GM21390 (cell line): Measurements from ENCODE around the gene RBFOX1.

Experiments used
- ATAC-seq: cut with Tn5 transposase; IDR thresholded peaks from one replicate; pipeline ENCODE4 v1.9.1; 2021; ENCODE audit not compliant: unreplicated experiment

The RBFOX1 gene

DNA sequence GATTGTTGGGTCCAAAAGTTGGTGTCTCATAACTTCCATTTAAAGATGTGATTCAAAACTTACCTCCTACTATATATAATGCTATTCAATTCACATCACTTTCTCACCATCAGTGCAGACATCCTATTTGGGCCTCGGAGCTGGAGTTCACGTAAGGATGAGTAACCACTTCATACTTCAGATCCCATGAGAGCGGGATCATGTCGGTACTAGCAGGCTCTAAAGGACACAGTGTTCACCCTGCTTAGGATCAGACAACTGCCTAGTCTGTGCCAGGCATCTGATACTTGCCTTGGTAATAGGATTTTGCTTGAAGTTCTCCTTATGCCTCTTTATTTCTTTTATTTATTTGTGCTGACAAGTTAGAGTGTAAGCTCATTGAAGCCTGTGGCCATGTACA lies 39.5 kb downstream of the RBFOX1 start:
- no peak for ATAC-seq

DNA sequence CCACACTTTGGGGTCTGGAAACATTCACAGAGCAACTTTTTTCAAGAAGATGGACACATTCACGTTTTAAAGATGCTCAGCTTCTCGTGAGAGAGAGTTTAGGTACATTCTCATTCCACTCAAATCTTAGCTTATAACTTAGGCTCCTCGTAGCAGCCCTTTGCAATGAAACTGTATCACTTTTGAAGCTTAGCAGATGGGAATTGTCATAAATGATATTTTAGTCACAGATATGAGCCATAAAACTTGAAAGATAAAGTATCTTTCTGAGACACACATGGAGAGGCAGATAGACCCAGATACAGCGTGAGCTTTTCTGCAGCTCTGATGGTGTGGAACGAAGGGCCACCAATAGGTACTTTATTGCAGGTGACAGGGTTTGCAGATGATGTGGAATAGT lies 41.1 kb downstream of the RBFOX1 start:
- no peak for ATAC-seq

- no peak for ATAC-seq
These were observed 42.0 kb downstream of the RBFOX1 start for GRCh38 chr16:7374614-7375174.

DNA sequence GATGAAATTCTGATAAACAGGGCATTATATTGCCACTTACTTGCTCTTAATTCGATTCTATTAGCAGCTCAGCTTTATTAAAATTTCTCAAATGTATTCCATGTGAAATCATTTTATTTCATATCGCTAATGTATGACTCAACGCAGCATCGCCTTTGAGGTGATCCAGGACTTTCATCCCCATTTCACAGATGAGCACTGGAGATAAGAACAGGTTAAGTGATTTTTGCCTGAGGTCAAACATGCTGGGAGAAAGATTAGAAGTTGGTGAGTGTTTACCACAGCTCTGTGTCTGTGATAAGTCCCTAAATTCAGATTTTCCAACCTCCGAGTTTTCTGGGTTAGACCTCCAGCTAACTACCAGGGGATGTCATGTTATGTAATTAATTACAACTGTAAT lies 43.6 kb downstream of the RBFOX1 start:
- no peak for ATAC-seq

DNA sequence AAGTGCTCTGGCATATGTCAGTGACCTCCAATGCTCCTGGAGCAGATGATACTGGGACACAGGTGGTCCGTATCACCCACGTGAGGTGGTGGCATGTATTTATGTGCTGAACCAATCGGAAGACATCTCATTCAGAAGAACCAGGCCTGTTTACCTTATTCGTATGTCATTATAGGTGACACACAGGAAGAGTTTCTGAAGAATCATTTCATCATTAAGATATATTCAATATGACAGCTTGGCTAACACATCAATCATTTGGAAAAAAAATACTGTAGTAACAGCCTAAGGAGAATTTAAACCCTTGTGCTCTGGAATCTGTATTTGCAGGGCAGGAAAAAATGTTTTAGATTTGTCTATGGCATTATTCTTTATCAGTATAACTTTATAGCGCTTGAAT lies 44.6 kb downstream of the RBFOX1 start:
- ATAC-seq = no peak

- ATAC-seq = no peak
These were observed 45.5 kb downstream of the RBFOX1 start for GRCh38 chr16:7378024-7378695.

DNA sequence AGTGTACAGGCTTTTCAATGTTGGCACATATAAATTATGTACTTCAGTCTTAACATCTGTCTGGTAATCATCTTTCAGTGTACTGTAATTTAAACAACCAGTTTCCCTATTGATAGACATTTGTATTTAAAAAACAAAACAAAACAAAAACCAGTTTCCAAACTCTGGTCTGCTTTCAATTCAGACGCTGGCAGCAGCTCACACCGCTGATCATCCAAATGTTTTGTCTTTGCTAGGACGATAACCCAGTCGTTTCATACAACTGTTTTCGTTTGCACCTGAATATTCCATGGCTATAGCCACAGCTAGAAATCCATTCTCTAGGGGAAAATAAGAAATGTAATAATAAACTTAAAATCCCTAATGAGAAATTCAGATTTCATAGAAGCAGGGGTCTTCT lies 47.8 kb downstream of the RBFOX1 start:
- no peak for ATAC-seq

DNA sequence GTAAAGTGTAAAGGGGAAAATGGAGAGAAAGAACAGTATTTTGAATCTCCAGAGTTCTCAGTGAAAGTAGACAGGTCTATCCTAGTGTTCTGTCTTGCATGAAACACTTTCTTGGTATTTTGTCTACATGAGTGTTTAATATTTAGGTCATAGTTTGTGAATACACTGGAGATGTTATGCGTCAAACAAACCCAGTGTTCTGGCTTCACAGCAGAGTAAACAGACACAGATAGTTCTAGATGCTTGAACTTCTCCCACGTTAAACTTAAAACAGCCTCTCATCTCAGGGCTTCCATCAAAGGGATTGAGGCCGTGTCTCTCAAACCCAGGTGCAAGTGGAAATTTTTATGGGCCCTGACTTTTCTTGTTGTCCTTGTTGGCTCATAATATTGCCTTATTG lies 48.3 kb downstream of the RBFOX1 start:
- ATAC-seq = no peak

GRCh38 chr16:7381671-7382070 lies 49.0 kb downstream of the RBFOX1 start:
- ATAC-seq = no peak

GRCh38 chr16:7382521-7382920 lies 49.9 kb downstream of the RBFOX1 start:
- ATAC-seq = no peak

DNA sequence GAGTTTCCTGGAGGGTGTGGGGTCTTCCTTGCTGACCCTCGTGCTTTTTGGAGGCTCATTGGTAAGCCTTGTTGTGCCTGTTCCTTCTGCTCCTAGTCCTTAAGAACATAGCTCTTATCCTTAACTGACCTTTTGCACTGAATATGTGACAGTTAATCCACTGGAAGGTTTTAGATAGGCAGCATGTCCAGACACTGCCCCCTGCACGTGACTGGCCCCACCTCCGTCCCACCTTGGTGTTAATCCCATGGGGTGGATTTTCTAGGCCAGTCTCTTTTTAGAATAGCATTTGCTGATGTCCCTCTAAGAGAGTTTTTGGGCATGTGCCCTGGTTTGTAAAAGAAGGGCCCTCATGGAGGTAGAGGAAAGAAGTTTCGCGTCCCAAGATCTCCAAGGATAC lies 58.3 kb downstream of the RBFOX1 start:
- ATAC-seq = no peak

GRCh38 chr16:7391694-7392093 lies 59.0 kb downstream of the RBFOX1 start:
- no peak for ATAC-seq

GRCh38 chr16:7392206-7392605 lies 59.6 kb downstream of the RBFOX1 start:
- ATAC-seq = no peak

GRCh38 chr16:7393680-7394079 lies 61.0 kb downstream of the RBFOX1 start:
- ATAC-seq = no peak

DNA sequence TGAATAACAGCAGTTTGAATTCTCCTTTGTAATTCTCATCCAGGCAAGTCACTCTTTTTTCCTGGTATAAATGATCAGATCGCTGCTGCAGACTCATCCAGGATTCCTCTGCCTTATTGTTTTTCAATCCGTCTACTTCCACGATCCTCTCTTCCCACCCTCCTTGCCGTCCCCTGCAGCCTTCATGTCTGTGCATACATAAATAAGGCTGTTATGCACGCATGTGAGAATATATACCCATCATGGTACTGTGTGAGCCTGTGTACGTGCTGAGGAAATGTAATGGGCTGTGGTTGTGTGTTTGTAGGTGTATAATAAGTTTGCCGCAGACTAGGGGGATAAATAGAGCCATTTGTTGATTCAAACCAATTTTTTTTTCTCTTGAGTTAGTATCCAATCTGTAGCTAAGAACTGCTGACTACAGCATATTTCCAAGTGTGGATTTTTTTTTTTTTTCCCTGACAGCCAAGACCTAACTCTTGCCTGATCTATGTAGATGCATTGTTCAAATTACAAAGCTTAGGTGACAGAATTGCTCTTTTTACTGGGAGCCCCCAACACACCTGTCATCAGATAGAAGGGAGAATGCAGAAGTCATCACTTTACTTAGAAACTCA lies 62.2 kb downstream of the RBFOX1 start:
- ATAC-seq = no peak

GRCh38 chr16:7397901-7398300 lies 65.3 kb downstream of the RBFOX1 start:
- no peak for ATAC-seq

GRCh38 chr16:7398536-7398935 lies 65.9 kb downstream of the RBFOX1 start:
- no peak for ATAC-seq

- no peak for ATAC-seq
These were observed 66.7 kb downstream of the RBFOX1 start for GRCh38 chr16:7399296-7399695.

DNA sequence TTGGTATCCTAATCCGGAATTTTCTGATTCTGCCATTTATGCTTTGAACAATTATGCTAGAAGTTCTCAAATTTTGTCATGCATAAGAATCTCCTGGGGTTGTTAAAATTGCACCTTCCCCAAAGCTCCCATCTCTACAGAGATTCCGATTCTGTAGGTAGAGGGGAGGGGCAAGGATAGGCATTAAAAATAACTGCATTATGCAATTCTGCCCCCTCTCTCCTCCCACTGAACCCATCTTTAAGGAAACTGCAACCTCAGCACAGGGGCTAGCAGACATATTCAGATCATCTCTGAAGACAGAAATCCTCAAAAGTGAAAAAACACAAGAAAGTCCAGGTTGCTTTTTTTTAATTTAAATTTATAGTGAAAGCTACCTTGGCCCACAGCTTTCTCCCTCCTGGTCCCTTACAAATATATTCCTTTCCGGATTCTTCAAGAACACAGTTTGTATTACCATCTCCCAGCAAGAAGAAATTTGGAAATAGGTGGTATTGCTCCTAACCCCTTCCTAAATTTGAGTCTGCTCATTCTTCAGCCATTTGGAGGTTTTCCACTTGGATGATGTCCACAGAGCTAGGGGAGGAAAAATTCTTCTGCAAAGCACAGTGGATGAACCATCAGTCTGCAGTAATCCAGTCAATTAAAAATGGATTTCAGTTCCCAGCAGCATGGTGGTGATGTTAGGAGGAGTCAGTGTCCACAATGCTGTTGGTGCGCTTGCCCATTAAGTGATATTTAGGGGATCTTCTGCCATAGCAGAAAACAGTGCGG lies 67.7 kb downstream of the RBFOX1 start:
- ATAC-seq = no peak

- ATAC-seq = no peak
These were observed 71.6 kb downstream of the RBFOX1 start for GRCh38 chr16:7404217-7404616.

GRCh38 chr16:7405166-7405565 lies 72.5 kb downstream of the RBFOX1 start:
- ATAC-seq = no peak
